IMR-90 (cell line): ENCODE measurements around the gene UGT1A3. TPM values are rescaled to one million over a fixed set of nuclear protein-coding genes. Genes with fewer than 3 reads are reported as not detected.
A peak's percentile ranks its signal among the peaks of the same experiment; 100 is the strongest.

Experiments used
- ATAC-seq: fragments of 200-7000 bp; cut with Tn5 transposase; 2 replicates; pipeline ENCODE4 v1.9.1; 2020; ENCODE audit warnings: low read depth, mild to moderate bottlenecking, moderate library complexity
- BruUV-seq: library from RNA; stranded (reverse); fragments of 400-500 nt; replicated peaks from 2 replicates; lab custom pipeline; 2021; lab: Mats Ljungman, UMichigan
- CTCF ChIA-PET: fragments of 300-600 bp; formaldehyde crosslinking; extraction: SDS; loops from one replicate; lab custom pipeline; 2021; ENCODE audit warnings: antibody characterized with exemption; lab: Yijun Ruan, JAX
- POLR2A ChIA-PET: fragments of 300-600 bp; sonication (Branson Sonifier 250); formaldehyde crosslinking; loops from one replicate; lab custom pipeline; 2022; ENCODE audit warnings: antibody characterized with exemption; ENCODE audit not compliant: unreplicated experiment; lab: Charles Lee
- DNase-seq: peaks from one replicate; pipeline ENCODE4 v3.0.0; 2013
- H2AFZ ChIP-seq: replicated peaks from 2 replicates; pipeline ENCODE3; 2013; ENCODE audit warnings: low read length, mild to moderate bottlenecking; ENCODE audit not compliant: poor library complexity
- H2AK5ac ChIP-seq: 2 replicates; pipeline ENCODE4 v1.6.1; 2013; ENCODE audit warnings: low read depth, low read length, inconsistent platforms
- H2AK9ac ChIP-seq: replicated peaks from 2 replicates; pipeline ENCODE3; 2013; ENCODE audit warnings: mild to moderate bottlenecking, low read depth, low read length, moderate library complexity; ENCODE audit not compliant: poor library complexity
- H2BK120ac ChIP-seq: 2 replicates; pipeline ENCODE4 v1.6.1; 2013; ENCODE audit warnings: low read depth, low read length, inconsistent platforms
- H2BK15ac ChIP-seq: 3 replicates; pipeline ENCODE4 v1.6.1; 2013; ENCODE audit warnings: low read depth, low read length, inconsistent platforms
- H2BK20ac ChIP-seq: 2 replicates; pipeline ENCODE4 v1.6.1; 2013; ENCODE audit warnings: low read depth, mild to moderate bottlenecking, inconsistent platforms, low read length, moderate library complexity
- H2BK5ac ChIP-seq: 2 replicates; pipeline ENCODE4 v1.6.1; 2013; ENCODE audit warnings: mild to moderate bottlenecking, low read depth, low read length, inconsistent platforms; ENCODE audit not compliant: poor library complexity, severe bottlenecking
- H3K14ac ChIP-seq: replicated peaks from 2 replicates; pipeline ENCODE4 v1.6.1; 2013; ENCODE audit warnings: low read depth, low read length, inconsistent platforms
- H3K18ac ChIP-seq: 2 replicates; pipeline ENCODE4 v1.6.1; 2013; ENCODE audit warnings: low read depth, low read length, control low read depth
- H3K23ac ChIP-seq: 2 replicates; pipeline ENCODE4 v1.6.1; 2013; ENCODE audit warnings: low read depth, low read length, inconsistent platforms
- H3K27ac ChIP-seq: 2 replicates; pipeline ENCODE4 v1.5.1; 2013; ENCODE audit warnings: mild to moderate bottlenecking, control low read depth, low read length; ENCODE audit not compliant: insufficient read depth
- H3K27me3 ChIP-seq: 2 replicates; pipeline ENCODE4 v1.6.1; 2013; ENCODE audit warnings: low read length; ENCODE audit not compliant: control insufficient read depth, insufficient read depth
- H3K36me3 ChIP-seq: 2 replicates; pipeline ENCODE4 v1.6.1; 2013; ENCODE audit warnings: low read length, mixed read lengths; ENCODE audit not compliant: control insufficient read depth, insufficient read depth
- H3K4ac ChIP-seq: 2 replicates; pipeline ENCODE4 v1.6.1; 2013; ENCODE audit warnings: low read depth, low read length, inconsistent platforms
- H3K4me1 ChIP-seq: 2 replicates; pipeline ENCODE4 v1.6.1; 2013; ENCODE audit warnings: low read length, mixed read lengths; ENCODE audit not compliant: control insufficient read depth, insufficient read depth
- H3K4me2 ChIP-seq: 2 replicates; pipeline ENCODE4 v1.6.1; 2013; ENCODE audit warnings: low read depth, mild to moderate bottlenecking, control low read depth, low read length, moderate library complexity
- H3K4me3 ChIP-seq: 2 replicates; pipeline ENCODE4 v1.5.1; 2013; ENCODE audit warnings: low read depth, mild to moderate bottlenecking, control low read depth, low read length, moderate library complexity; ENCODE audit not compliant: insufficient read depth
- H3K56ac ChIP-seq: 2 replicates; pipeline ENCODE4 v1.6.1; 2013; ENCODE audit warnings: low read length, inconsistent platforms; ENCODE audit not compliant: insufficient read depth; ENCODE audit errors: extremely low read depth
- H3K79me1 ChIP-seq, 2 experiments: 2 replicates each; pipeline ENCODE4 v1.6.1; 2013; ENCODE audit warnings: low read length in 2 of 2, inconsistent platforms in 1 of 2, low read depth in 1 of 2
- H3K9ac ChIP-seq: 2 replicates; pipeline ENCODE4 v1.6.1; 2013; ENCODE audit warnings: low read depth, low read length, control low read depth
- H3K9me1 ChIP-seq: 2 replicates; pipeline ENCODE4 v1.6.1; 2013; ENCODE audit warnings: low read length, inconsistent platforms; ENCODE audit not compliant: insufficient read depth
- H3K9me3 ChIP-seq: 2 replicates; pipeline ENCODE4 v1.6.1; 2013; ENCODE audit warnings: low read length; ENCODE audit not compliant: control insufficient read depth, insufficient read depth
- H4K20me1 ChIP-seq: 2 replicates; pipeline ENCODE4 v1.6.1; 2013; ENCODE audit warnings: low read length, inconsistent platforms; ENCODE audit not compliant: insufficient read depth
- H4K5ac ChIP-seq: 2 replicates; pipeline ENCODE4 v1.6.1; 2013; ENCODE audit warnings: mild to moderate bottlenecking, low read depth, low read length, control low read depth
- H4K8ac ChIP-seq, 2 experiments: 2 replicates each; pipeline ENCODE4 v1.6.1; 2013; ENCODE audit warnings: low read depth in 2 of 2, low read length in 2 of 2, control low read depth in 1 of 2, inconsistent platforms in 1 of 2
- H4K91ac ChIP-seq: 2 replicates; pipeline ENCODE4 v1.6.1; 2013; ENCODE audit warnings: low read depth, low read length, inconsistent platforms; ENCODE audit not compliant: insufficient read depth
- POLR2A ChIP-seq: IDR thresholded peaks from 2 replicates; pipeline ENCODE4 v1.6.1; 2012; ENCODE audit warnings: mild to moderate bottlenecking, low read depth, low read length
- WGBS, 2 experiments: methylation state at CpG; one replicate each; pipeline versions ENCODE4 v1.1.5 to v1.1.7; 2013; ENCODE audit warnings: missing lambda C conversion rate in 2 of 2; ENCODE audit not compliant: insufficient read length in 1 of 2; ENCODE audit errors: extremely low coverage in 2 of 2; 5-methylcytosine and 5-hydroxymethylcytosine counted together
- dilution Hi-C: fragments of 300-500 bp; cut with HindIII; formaldehyde crosslinking; loops from one replicate; pipeline ENCODE4 v1.14.3; 2018; ENCODE audit warnings: low sequenced_read_pairs; ENCODE audit not compliant: unreplicated experiment
- in situ Hi-C: fragments of 300-500 bp; cut with MboI; formaldehyde crosslinking; loops from 3 replicates; pipeline ENCODE4 v1.14.3; 2019; ENCODE audit warnings: low sequenced_read_pairs, inconsistent platforms, mixed read lengths
- intact Hi-C: fragments of 100-400 bp; cut with micrococcal nuclease; formaldehyde crosslinking; loops from 2 replicates; pipeline ENCODE4 v1.10.0; 2022
- polyA plus RNA-seq, 3 experiments: library from polyadenylated mRNA; depleted of rRNA; stranded (reverse); fragments of >200 nt; gene quantifications; 2 replicates each; pipeline ENCODE4 v1.2.3, GENCODE V29; 2012; ENCODE audit warnings: low replicate concordance in 1 of 3
- total RNA-seq: library from RNA; depleted of rRNA; stranded (reverse); fragments of >200 nt; gene quantifications from 2 replicates; pipeline ENCODE4 v1.2.3, GENCODE V29; 2012

The UGT1A3 gene
- total and polyA plus RNA-seq, 2 of the 4 experiments (the other 2 are of a cell fraction) = not detected

GRCh38 chr2:233690444-233690843 lies 38.4 kb upstream of the UGT1A3 start:
- Histone ChIP-seq H3K4me3 (no peak overlapping the region), H3K27me3 (peaks cover 2% of the 10 kb centered on the region), H2AK9ac (no peak overlapping the region), H3K27ac (no peak overlapping the region), H3K79me1 (no peaks in the 10 kb centered on the region), H2BK20ac (no peak overlapping the region), H4K8ac (no peak overlapping the region), H2AK5ac (no peak overlapping the region), H4K5ac (no peak overlapping the region), H2BK15ac (no peak overlapping the region), H2BK120ac (no peak overlapping the region), H3K14ac (no peak overlapping the region), H3K9ac (no peak overlapping the region), H3K4ac (no peak overlapping the region), H2AFZ (no peak overlapping the region), H3K9me3 (no peaks in the 10 kb centered on the region), H4K91ac (no peak overlapping the region), H3K23ac (no peak overlapping the region), H3K4me1 (no peaks in the 10 kb centered on the region), H3K56ac (no peak overlapping the region), H3K36me3 (no peaks in the 10 kb centered on the region), H4K20me1 (no peaks in the 10 kb centered on the region), H3K4me2 (no peak overlapping the region), H2BK5ac (no peak overlapping the region), H3K9me1 (no peaks in the 10 kb centered on the region), H3K18ac (no peak overlapping the region)
- dilution Hi-C loops = no loop called here
- intact Hi-C loops = no loop called here
- in situ Hi-C loops = no loop called here
- ChIA-PET POLR2A (no interaction called here), CTCF (no interaction called here)
- TF ChIP-seq POLR2A = no peak
- peak; percentile 3 for DNase-seq
- no TSS peak for BruUV-seq
- no peak for ATAC-seq
- whole genome bisulfite sequencing, 2 experiments = no CpG with 5 or more reads among the region's 4 CpGs
